ENCODE measurements around the gene HTR3A.

DNA sequence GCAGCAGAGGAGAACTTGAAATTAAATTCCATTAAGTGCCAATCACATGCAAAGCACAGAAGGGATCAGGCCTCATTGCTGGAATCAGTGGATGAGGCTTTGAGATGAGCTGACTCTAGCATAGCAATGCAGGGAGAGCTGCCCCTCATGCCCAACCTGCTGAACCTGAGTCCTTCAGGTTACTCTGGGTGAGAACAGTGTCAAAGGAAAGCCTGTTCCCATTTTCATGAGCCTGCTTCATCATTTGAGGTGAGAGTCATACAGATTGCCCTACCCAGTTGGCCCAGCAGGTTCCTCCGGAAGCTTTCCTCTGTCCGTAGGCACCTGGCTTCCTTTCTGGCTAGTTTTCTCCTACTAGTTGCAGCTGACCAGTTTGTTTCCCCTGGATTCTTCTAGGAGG lies 58.7 kb downstream of the HTR3A start:
- TF ChIP-seq, protein P1, sequence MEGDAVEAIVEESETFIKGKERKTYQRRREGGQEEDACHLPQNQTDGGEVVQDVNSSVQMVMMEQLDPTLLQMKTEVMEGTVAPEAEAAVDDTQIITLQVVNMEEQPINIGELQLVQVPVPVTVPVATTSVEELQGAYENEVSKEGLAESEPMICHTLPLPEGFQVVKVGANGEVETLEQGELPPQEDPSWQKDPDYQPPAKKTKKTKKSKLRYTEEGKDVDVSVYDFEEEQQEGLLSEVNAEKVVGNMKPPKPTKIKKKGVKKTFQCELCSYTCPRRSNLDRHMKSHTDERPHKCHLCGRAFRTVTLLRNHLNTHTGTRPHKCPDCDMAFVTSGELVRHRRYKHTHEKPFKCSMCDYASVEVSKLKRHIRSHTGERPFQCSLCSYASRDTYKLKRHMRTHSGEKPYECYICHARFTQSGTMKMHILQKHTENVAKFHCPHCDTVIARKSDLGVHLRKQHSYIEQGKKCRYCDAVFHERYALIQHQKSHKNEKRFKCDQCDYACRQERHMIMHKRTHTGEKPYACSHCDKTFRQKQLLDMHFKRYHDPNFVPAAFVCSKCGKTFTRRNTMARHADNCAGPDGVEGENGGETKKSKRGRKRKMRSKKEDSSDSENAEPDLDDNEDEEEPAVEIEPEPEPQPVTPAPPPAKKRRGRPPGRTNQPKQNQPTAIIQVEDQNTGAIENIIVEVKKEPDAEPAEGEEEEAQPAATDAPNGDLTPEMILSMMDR (IDR thresholded peaks at IDR 0.05; ENCODE audit: low read length): no peak
- no peak for TF ChIP-seq EZH2phosphoT487 (IDR thresholded peaks at IDR 0.05; ENCODE audit: low read length)
- no peak for TF ChIP-seq EZH2 (optimal IDR thresholded peaks at IDR 0.05; ENCODE audit: low read depth, low read length)

Measured in MM.1S (cell line).